ENCODE data around the gene DLEU7.
A peak's percentile ranks its signal among the peaks of the same experiment; 100 is the strongest.

The DLEU7 gene

DNA sequence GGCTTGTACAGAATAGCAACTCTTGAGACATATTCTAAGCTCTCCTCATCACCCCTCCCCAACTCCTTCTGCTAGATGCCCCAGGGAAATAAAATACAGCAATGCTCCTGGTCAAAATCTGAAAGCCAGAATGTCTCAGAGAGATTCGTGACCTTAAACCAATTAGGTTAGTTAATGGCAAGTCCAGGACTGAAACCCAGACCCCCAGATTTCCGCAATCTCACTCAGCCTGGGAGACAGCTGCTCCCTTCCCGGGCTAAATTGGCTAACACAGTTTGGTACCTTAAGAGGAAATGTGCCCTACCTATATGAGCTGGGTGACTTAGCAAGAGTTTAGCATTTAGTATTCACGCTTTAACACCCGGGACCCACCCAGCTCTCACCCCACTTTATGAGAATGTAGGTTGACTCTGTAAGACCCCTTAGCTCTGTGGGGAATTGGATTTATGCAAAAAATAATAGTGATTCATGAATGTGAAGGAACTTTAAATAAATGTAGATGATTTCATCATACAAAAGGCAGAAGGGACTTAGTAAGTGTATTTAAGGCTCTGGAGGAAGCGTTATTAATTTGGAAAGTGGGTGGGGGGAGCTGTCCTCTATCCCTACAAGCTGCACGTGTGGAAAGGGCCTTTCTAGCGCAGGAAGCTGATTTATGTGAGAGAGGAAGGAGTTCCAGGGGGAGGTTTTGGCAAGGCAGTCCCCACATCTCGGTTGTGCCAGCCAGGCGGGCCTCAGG, 1.1 kb downstream of the DLEU7 start:
- DNase-seq = no peak

DNA sequence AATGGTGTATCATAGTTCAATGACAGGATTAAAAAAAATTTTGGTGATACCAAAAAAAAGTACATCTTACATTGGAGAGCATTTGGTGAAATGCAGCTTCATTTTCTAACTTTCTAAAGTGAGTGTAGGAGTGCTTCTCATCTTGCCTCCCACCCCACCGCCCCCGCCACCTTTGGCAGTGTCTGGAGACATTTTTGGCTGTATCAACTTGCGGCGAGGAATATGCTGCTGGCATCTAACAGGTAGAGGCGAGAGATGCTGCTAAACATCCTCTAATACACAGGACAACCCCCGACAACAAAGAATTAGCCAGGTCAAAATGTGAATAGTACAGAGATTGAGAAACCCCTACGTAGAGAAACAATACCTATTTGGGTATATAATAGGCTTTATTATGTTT, 1.7 kb downstream of the DLEU7 start:
- DNase-seq = no peak

DNA sequence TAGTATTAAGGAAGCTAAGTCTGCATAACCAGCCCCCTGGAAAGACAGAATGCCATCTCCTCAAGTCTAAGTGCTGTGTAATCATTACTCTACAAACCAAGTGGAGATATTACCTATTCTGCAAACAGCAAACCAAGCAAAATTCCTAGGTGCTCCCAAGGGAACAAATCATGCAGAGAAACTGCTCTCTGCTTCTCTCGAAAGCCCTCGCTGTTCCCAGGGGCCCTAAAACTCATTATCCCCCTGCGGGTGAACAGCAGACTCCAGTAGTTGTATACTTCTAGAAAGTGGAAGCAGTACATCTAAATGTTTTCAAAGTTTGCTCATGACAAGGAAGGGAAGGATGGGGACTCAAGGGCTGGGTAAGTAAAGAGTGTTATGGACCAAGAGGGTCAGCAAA, 3.2 kb downstream of the DLEU7 start:
- DNase-seq = no peak

DNA sequence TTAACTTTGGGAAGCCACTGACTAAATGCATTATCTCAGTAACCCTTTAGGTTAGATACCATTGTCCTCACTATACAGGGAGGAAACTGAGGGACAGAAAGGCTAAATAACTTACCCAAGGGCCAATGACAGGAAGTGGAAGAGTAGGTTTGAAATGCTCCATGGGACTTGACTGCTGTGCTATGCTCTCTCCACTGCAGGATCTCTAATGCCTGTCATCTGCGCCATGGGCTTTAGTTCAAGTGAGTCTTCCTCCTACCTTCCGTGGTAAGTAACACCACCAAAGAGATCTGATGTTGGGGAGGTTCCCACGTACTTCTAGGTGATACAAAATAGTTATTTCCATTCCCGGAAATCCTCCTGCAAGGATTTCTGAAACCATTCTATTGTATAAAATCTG, 3.7 kb downstream of the DLEU7 start:
- DNase-seq = no peak

DNA sequence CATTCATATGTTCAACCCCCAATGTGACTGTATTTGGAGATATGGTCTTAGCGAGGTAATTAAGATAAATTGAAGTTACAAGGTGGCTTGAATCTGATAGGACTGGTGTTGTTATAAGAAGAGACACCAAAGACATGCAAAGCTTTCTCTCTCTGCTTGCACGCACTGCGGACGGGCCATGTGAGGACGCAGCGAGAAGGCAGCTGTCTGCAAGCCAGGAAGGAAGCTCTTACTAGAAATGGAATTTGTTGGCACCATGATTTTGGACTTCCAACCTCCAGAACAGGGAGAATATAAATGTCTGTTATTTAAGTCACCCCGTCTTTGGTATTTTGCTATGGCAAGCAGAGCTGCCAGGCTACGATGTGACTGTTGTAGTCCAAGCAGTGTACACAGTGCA, 4.8 kb downstream of the DLEU7 start:
- no peak for DNase-seq

DNA sequence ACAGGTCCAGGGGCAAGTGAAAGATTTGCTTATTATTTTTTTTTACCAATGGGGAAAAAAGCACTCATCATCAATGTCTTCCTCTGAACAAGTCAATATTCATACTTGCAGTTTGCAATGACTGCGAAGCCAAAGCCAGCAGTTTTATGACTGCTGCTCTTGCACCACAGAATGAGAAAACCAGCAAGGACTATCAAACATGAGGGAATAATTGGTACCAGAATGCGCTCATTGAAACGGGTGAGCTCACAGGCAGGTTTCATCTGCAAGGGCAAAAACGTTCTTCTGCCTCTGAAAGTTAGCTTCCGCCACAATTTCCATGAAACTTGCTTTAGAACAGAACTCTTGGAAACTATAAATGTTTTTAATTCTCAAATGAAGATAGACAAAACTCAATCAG, 5.5 kb downstream of the DLEU7 start:
- DNase-seq = no peak

DNA sequence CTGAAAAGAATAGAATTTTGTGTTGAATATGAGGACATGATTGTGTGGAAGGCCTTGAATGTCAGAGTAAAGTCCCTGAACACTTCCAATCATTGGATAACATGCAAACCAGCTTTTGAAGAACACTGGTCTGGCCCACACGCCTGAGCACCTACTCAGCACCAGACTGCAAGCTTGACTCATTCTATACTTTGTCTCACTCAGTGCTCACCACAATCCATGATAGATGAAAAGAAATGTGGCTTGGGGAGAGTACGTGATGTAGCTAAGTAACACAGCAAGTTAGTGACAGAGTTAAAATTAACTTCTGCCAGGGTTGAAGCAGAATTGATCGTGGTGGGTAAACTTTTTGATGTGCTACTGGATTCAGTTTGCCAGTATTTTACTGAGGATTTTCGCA, 12.0 kb downstream of the DLEU7 start:
- DNase-seq = no peak

DNA sequence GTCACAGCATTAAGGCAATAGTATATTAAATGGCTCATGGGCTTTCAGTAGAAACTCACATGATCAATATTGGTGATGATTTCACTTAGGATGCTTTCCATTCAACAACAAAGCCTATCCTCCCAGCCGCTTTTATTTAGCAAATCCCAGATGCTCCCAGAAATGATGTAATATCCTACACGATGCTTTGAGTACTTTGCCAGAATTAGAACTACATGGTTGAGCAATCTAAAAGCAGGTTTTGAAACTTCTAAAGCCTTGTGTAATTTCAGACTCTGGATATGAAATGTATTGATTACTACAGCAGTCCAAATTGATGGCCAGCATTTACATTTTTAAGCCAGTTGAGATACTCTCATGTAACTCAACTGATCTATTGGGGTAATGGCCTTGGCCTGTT, 13.6 kb downstream of the DLEU7 start:
- DNase-seq = no peak

DNA sequence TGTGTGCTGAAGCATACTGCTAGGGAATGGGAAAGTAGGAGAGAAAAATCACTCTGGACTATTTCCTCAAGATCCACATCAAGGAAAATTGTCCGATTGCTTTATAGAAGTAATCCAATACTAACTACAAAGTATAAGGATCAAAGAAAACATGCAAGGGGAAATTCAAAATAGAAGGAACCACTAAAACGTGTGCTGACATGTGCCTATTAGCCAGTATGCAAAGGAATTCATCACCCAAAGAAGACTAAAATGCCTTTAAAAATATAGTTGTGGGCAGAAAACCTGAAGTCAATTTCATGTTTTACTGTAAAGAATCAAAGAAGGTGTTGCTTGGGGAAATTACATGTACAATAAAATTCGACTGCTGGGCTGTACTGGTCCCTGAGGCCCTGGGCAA, 14.3 kb downstream of the DLEU7 start:
- no peak for DNase-seq

DNA sequence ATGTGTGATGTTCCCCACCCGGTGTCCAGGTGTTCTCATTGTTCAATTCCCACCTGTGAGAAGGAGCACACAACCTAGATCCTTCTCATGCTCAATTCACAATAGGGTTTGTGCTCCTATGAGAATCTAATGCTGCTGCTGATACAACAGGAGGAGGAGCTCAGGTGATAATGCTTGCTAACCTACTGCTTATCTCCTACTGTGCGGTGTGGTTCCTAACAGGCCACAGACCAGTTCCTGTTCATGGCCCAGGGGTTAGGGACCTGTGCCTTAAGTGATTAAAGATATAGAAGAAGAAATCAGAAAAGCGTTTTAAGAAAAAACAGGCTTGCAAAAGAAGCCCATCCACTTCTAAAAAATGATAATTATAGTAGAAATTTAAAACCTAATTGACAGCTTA, 17.5 kb downstream of the DLEU7 start:
- no peak for DNase-seq

DNA sequence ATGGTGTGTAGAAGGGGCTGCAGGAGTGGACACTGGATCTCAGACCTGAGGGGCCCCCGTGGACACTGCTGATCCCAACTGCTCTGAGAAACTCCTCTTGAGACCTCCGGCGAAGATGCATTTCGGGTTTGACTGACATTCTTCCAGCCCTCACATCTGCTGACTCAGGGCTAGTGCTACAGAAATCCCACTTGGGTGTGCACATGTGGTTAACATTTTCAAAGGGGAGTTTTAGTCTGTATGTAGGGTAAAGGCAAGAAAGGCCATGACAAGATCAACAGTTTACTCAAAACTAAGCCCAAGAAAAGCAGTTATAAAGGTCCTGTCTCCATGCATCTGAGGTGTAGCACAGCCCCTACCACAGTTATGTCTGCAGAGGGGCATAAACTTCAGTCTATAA, 31.2 kb downstream of the DLEU7 start:
- DNase-seq = no peak

DNA sequence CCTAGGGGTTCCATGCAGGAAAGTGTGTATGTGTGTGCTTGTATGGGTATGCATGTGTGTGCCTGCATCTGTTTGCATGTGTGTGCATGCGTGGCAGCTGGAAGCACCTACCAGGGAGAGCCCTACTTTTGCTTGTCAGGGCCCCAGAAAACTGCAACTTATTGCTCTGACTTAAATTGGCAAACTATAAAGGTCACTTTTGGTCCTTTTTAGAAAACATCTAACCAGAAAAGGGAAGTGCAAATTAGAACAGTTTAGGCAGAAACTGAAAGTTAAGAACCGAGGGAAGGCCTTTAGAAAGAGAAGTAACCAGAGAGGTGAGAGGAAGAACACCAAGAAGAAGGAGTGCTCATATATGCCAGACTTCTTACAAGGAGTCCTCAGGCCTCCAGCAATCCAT, 32.5 kb downstream of the DLEU7 start:
- no peak for DNase-seq

DNA sequence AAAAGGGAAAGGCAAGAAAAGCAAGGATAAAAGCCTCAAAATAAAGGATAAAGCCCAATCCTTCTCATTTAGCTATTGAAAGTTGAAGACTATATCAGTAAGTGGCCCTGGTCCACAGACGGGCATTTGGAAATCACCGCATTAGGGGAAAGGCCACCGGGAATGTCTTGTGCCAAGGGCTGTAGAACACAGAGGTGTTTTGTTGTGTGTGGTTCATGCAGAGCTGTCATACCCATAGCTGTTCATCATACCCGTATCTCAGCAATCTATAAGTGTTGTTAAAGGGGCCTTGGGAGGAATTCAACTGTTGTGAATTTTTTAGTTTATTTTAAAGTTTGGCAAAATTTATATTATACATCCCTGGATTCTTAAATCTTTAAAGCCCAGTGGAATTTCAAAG, 33.0 kb downstream of the DLEU7 start:
- DNase-seq = no peak

DNA sequence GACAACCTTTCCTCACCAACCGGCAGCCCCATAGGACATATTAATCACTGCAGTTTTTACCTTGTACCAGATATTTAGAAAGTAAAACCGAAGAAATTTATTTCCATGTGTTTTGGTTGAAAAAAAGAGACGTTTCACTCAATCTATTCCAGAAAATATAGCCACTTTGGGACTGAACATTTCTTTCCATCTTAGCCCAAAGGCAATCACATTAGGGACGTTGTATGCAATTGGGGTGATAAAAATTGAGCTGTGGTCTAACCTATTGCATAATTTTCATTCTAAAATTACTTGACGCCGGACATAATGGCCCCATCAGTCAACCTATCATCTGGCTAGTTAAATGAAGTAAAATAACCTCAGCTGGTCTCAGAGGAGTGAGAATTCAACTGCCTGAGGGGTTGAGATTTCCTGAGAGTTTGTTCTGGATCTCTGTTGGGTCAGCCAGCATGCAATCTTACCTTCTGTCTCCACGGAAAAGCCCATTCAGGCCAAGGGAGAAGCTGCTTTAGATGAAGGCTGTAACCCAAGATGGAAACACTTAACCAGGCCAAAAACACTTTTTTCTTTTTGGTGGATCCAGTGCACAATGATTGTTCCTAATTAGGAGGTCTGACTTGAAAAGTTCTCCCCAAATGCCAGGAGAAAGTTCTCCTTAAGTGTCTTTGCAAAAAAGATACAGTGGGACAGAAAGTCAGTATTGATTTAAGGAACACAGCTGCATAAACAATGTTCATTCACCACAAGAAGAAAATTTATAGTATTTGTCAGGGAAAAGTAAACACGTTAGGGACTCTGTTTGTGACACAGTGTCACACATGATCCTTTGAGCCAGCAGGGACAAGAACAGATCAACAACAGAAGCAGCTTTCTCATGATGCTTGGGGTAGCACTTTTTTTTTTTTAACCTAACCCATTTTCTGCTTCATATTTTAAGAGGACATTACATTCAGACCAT, 34.1 kb downstream of the DLEU7 start:
- DNase-seq = no peak

DNA sequence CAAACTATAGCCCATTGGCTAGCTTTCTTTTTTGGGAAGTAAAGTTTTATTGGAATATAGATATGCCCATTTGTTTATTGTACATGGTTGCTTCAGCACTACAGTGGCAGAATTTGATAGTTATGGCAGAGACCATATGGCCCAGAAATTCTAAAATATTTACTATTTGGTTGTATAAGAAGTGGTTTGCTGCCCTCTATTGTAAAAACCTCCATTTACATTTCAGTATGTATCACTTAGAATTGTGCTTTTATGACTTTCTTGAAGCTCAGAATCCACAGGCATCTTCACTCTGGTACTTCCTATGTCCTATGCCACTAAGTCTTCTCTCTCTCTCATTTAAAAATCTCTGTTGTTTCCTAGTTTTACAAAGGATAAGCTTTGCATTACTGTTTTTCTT, 37.7 kb downstream of the DLEU7 start:
- DNase-seq = no peak

DNA sequence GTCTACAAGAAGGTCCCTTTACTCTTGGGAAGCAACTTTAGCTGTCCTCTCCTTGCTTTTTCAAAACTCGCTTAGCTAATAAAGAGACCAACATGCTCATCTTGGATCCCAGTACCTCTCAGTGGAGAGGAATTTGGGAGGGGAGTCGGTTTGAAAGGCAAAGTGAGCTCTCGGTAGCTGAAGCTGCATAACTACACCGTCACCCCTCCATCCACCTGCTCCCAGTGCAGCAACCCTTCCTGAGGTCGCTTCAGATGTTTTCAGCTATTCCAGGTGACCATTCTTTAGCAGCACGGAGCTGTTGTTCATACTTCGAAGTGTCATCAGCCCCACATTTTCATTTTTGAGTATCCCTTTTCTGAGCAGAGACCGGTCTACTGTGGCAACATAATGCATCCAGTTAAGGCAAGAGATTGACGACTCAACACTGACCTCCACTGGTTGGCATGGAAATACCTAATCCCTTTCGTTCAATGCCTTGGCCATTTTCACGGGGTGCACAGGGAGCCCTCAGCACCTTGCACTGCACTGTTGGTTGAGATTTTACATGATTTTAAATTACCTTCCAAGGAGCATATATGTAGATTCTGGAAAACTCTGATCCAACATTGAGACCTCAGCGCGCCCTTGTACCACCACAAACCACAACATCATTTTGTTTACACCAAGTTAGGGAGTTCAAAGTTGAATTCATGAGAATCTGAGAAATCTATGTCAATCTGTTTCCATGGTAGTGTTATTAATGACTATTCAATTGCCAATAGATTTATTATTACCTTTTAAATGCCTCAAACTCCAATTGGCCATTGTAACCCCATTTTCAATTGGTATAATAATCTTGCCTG, 42.2 kb downstream of the DLEU7 start:
- peak; percentile 78 for DNase-seq

DNA sequence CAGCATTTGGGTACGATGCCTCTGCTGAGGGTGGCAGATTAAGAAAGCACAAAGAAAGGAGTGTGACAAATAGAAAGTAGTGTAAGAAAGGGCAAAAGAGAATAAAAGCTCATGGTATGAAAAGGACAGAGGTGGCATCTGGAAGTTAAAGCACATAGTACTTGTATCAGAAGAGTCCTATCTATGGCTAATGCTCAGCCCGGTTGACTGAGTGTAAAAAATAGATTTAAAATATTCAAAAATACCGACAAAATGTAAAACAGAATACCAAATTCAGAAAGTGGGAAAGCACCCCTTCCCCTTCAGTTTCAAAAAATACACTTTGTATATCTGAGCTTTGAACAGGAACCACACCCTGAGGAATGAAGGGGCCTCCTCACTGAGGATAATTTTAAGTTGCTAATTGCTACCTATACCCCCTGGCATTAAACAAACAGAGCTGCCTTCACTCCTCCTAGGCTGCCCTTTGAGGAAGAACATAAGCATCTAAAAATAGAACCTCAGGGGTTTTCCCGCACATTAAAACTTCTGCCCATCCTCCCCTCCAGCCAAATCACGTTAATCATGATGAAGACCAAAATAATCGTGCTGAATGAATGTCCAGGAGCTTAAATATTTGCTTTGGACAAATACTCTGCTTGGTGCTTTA, 43.3 kb downstream of the DLEU7 start:
- DNase-seq = no peak

DNA sequence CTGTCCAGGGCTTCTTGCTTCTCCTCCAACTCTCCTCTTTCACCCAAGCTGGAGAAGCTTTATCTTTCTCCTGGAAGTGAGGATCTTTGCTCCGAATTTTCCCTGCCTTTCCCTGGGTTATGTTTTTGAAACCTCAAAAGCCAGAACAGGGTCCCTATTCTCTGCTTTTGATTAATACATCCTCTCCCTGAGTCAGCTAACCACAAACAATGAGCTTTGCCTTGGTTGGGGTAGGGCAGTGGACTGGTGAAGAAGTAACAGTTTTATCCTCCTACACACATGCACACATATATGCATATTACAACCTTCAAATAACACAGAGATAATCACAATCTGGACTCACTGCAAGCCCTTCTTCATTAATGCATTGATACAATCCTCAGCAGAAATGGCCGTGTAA, 44.6 kb downstream of the DLEU7 start:
- DNase-seq = no peak

DNA sequence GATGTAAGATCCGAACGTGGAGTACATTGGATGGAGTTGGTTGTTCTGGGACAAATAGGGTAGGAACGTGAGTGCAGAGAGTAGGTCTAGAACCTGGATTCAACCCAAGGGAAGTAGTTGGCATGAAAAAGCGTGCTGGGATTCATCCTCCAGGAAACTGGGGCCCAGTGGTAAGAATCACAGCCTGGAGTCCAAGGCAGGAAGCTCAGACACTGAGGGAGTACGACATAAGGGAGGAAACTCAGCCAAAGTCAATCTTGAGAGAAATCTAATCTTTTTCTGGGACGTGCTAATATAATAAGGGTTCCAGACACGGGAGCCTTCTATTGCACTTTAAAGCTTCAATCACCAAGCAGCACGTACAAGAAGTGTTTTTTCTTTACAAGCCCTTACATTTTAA, 46.4 kb downstream of the DLEU7 start:
- DNase-seq = no peak

DNA sequence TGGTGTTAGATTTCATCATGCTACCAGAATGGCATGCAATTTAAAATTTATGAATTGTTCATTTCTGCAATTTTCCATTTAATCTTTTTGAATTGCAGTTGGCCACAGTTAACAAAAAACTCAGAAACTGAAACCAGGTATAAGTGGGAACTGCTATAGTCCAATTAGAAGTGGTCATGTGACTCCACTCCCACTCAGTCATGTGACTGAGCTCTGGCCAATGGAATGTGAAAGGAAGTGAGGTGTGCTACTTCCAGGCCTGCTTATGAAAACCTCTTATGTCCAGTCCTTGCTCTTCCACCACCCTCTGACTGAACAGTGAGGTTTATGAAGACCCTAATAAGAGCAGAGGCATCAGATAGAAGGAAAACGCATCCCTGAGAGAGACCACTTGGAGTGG, 47.0 kb downstream of the DLEU7 start:
- DNase-seq = no peak

DNA sequence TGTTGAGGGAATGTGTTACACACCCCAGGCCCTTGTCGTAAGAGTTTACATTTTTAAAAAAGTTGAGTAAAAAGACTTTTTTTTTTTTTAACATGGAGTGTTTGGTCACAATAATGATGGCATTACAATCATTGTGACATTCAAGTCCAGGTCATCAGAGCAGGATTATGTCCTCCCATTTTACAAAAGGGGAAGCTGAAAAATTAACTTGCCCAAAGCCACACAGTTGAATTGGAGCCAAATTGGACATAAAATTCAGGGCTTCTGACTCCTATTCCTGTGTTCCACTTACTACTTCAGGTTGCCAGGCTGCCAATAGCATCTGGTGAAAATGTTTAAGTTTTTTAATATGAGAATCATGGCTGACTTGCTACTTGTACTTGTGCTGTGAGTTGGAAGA, 49.3 kb downstream of the DLEU7 start:
- no peak for DNase-seq

DNA sequence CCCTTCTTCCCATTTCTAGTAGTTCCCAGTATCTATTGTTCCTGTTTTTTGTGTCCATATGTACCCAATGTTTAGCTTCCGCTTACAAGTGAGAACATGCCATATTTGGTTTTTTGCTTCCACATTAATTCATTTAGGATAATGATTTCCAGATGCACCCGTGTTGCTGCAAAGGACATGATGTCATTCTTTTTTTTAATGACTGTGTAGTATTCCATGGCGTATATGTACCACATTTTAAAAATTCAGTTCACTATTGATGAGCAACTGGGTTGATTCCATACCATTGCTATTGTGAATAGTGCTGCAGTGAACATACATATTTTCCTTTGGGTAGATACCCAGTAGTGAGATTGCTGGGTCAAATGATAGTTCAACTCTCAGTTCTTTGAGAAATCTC, 50.5 kb downstream of the DLEU7 start:
- no peak for DNase-seq
